GM12864 (cell line): ENCODE measurements around the gene CCDC167.

Experiments
- DNase-seq: peaks from one replicate; pipeline ENCODE4 v3.0.0-alpha.2; 2011; ENCODE audit warnings: low read depth
- H3K4me3 ChIP-seq: 2 replicates; pipeline ENCODE4 v1.5.1; 2011; ENCODE audit warnings: mild to moderate bottlenecking, low read depth, low read length, control low read depth
- TF ChIP-seq, protein P1 (sequence below): IDR thresholded peaks from 2 replicates; pipeline ENCODE4 v1.5.1; 2011; ENCODE audit warnings: low read depth, mild to moderate bottlenecking, moderate library complexity, low read length, control low read depth, inconsistent platforms; ENCODE audit errors: missing control alignments

CCDC167 gene

DNA sequence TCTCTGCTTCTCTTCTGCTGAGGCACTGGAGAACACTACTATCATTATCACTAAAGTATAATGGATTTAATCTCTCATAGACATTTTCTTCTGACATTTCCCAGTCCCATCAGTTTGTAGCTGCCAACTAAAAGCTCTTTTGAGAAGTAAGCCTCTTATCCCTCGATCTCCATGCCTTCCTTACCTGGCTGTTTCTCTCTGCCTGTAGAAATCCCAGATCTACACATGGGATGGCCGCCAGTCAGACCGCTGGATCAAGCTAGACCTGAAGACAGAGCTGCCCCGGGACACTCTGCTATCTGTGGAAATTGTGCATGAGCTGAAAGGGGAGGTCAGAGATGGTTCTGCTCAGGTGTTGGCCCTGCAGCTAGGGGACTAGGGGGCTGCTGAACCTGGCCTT, 25.4 kb downstream of the CCDC167 start:
- no peak for DNase-seq
- H3K4me3 ChIP-seq = no peak overlapping the region
- TF ChIP-seq, protein P1, sequence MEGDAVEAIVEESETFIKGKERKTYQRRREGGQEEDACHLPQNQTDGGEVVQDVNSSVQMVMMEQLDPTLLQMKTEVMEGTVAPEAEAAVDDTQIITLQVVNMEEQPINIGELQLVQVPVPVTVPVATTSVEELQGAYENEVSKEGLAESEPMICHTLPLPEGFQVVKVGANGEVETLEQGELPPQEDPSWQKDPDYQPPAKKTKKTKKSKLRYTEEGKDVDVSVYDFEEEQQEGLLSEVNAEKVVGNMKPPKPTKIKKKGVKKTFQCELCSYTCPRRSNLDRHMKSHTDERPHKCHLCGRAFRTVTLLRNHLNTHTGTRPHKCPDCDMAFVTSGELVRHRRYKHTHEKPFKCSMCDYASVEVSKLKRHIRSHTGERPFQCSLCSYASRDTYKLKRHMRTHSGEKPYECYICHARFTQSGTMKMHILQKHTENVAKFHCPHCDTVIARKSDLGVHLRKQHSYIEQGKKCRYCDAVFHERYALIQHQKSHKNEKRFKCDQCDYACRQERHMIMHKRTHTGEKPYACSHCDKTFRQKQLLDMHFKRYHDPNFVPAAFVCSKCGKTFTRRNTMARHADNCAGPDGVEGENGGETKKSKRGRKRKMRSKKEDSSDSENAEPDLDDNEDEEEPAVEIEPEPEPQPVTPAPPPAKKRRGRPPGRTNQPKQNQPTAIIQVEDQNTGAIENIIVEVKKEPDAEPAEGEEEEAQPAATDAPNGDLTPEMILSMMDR = no peak

DNA sequence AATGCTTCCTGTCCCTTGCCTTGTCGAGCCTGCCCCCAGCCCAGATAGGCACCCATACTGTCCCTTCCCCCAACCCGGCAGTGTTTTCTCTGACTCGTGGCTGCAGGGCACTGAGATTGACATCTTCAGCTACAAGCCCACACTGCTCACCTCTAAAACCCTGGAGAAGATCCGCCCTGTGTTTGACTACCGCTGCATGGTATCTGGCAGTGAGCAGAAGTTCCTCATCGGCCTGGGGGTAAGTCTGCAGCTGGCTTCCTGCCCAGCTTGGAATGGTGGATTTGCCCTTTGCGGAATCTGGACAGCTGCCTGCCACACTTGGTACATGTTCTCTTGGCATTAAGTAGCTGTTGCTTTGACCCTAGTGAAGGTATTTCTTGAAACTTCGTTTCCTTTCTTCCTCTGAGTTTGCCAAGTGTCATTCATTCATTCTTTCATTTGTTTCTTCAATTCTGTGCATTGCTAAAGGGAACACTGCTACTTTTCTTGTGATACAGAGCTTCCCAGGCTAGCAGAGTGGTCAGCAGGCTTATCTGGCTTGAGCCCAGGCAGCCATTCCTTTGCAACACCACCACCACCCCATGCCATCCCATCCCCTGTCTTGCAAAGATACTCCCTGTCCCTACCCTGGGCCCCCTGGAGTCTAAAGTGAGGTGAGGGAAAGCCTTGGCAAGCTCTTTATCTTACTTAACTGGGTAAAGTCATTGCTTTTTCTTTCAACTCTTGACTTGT, 26.2 kb downstream of the CCDC167 start:
- no peak overlapping the region for H3K4me3 ChIP-seq
- TF ChIP-seq, protein P1 = no peak
- DNase-seq = no peak

DNA sequence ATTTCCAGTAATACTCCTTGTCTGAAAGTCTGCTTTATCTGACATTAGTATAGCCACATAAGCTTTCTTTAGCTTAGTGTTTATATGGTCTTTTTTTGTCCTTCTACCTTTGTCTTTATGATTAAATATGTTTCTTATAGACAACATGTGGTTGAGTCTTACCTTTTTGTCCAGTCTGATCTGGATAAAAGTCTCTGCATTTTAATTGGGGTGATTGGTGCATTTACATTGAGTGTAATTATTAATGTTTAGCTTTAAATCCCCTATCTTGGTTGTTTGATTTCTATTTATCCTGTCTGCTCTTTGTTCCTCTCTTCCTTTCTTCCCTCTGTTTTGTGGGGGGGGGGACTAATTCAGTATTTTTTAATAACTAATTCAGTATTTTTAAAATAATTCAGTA, 32.0 kb downstream of the CCDC167 start:
- TF ChIP-seq, protein P1 = no peak
- no peak overlapping the region for H3K4me3 ChIP-seq
- no peak for DNase-seq

DNA sequence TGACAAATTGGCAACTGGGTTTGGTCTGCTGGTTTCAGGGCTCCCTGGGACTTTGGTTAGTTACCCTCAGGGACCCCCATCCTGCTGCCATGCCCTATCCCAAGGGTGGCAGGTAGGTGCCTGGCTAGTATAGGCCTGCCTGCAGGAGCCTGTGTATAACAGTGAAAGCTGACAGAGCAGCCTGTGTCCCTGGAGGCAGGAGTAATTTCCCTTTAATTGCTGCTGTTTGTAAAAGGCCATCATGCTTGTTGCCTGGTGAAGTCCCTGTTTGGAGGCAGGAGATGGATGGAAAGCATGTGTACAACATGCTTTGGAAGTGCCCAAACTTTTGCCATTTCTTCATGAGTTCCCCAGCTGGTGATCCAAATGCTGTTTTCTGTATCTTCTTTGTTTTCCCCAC, 36.6 kb downstream of the CCDC167 start:
- TF ChIP-seq, protein P1 = no peak
- no peak for DNase-seq
- no peak overlapping the region for H3K4me3 ChIP-seq

DNA sequence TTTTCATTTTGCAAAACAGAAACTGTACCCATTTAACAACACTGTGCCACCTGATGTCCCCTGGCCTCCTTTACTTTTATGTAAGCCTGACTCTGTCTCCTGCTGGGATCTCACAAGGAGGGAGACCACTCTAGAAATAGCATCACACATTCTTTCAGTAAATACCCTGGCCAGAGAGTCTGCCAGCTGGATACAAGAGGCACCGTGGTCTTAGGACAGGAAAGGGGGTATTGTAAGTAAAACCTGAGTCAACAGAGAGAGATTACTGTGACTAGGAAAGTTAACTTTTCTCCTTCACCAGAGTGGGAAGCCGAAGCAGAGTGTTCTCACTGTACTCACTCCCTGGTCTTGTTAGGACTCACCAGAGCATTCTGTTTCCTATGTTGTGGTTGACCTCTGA, 38.9 kb downstream of the CCDC167 start:
- TF ChIP-seq, protein P1 = no peak
- DNase-seq = no peak
- no peak overlapping the region for H3K4me3 ChIP-seq

DNA sequence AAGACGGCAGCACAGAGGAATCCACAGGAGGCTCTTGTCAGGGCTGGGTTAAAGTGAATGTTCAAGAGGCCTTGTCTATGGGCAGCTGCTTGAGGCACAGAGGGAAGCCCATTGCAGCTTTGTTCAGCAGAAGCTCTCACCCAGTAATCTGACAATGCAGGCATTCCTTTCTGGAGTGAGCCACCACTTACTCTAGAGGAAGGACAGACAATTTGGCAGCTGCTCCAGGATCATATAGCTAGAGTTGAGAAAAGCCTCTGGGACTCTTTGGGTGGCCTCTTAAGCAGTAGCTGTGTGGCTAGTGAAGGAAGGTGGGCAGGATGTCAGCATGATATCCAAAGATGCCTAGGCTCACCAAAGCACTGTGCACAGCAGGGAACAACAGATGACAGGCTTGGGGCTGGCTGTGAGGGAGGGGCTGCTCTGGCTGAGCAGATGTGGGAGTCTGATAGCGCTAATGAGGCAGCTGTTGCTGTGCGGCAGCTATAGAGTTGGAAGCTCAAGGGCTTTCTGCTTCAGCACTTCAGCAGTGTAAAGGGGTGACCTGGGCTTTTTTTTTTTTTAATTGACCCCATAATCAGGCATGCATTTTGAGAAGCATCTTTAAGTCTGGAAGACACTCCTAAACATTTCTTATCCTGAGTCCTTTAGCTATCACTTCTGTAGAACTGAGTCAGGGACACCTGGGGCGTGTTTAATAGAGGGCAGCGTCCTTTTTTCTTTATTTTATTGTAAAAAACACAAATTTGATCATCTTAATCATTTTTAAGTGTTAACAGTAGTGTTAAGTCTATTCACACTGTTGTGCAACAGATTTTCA, 39.5 kb downstream of the CCDC167 start:
- TF ChIP-seq, protein P1 = no peak
- no peak for DNase-seq

More for the DNA sequence above, 39.5 kb downstream of the CCDC167 start:
- no peak overlapping the region for H3K4me3 ChIP-seq
